NCI-H748 treated with DMSO at 0.1 percent for 48 hours (cell line): ENCODE measurements around the gene NDE1.
"Not testable (repeated sequence)": the region's sequence is repeated elsewhere in the genome, so short reads cannot be mapped to it uniquely, and the experiment has no call there.

Experiments used
- DNase-seq: peaks from one replicate; lab custom pipeline; 2025; lab: John Stamatoyannopoulos, UW

Gene NDE1

GRCh38 chr16:15652293-15653001, 2.4 kb downstream of the NDE1 start:
- no peak for DNase-seq

GRCh38 chr16:15653227-15653626, 3.2 kb downstream of the NDE1 start:
- DNase-seq = no peak

GRCh38 chr16:15654591-15654990, 4.5 kb downstream of the NDE1 start:
- no peak for DNase-seq

GRCh38 chr16:15655561-15655960, 5.5 kb downstream of the NDE1 start:
- DNase-seq = not testable (repeated sequence)

- DNase-seq = no peak
These were observed 8.1 kb downstream of the NDE1 start for GRCh38 chr16:15658149-15658548.

GRCh38 chr16:15658556-15658955, 8.5 kb downstream of the NDE1 start:
- no peak for DNase-seq

- DNase-seq = no peak
These were observed 10.2 kb downstream of the NDE1 start for GRCh38 chr16:15660203-15660601.

- no peak for DNase-seq
These were observed 15.1 kb downstream of the NDE1 start for GRCh38 chr16:15665107-15665506.

GRCh38 chr16:15667091-15667742, 17.2 kb downstream of the NDE1 start:
- DNase-seq = no peak

- no peak for DNase-seq
These were observed 21.6 kb downstream of the NDE1 start for GRCh38 chr16:15671530-15672117.

GRCh38 chr16:15672127-15672513, 22.1 kb downstream of the NDE1 start:
- DNase-seq = not testable (repeated sequence)

- peak; percentile 47 for DNase-seq
These were observed 22.6 kb downstream of the NDE1 start for GRCh38 chr16:15672514-15673167.

GRCh38 chr16:15674571-15674970, 24.5 kb downstream of the NDE1 start:
- DNase-seq = no peak

GRCh38 chr16:15676506-15676905, 26.5 kb downstream of the NDE1 start:
- no peak for DNase-seq

GRCh38 chr16:15677447-15677846, 27.4 kb downstream of the NDE1 start:
- DNase-seq = no peak

GRCh38 chr16:15682105-15682570, 32.1 kb downstream of the NDE1 start:
- no peak for DNase-seq

- DNase-seq = no peak
These were observed 36.2 kb downstream of the NDE1 start for GRCh38 chr16:15686287-15686686.

- DNase-seq = no peak
These were observed 39.2 kb downstream of the NDE1 start for GRCh38 chr16:15689290-15689689.

GRCh38 chr16:15690296-15690695, 40.3 kb downstream of the NDE1 start:
- no peak for DNase-seq

- DNase-seq = no peak
These were observed 41.0 kb downstream of the NDE1 start for GRCh38 chr16:15691046-15691445.

- DNase-seq = not testable (repeated sequence)
These were observed 42.5 kb downstream of the NDE1 start for GRCh38 chr16:15692508-15692907.

GRCh38 chr16:15694499-15694898, 44.5 kb downstream of the NDE1 start:
- no peak for DNase-seq

- DNase-seq = no peak
These were observed 49.8 kb downstream of the NDE1 start for GRCh38 chr16:15699819-15700218.
